Muscle of back (tissue), 11 donors: ENCODE data around the gene NCOR1. TPM values are rescaled to one million over a fixed set of nuclear protein-coding genes. Genes with fewer than 3 reads are reported as not detected.
A peak's percentile ranks its signal among the peaks of the same experiment; 100 is the strongest.
"Not testable (repeated sequence)": the region's sequence is repeated elsewhere in the genome, so short reads cannot be mapped to it uniquely, and the experiment has no call there.

Source experiments
- DNase-seq, 3 donors: peaks; one replicate each; pipeline versions ENCODE4 v3.0.0 to v3.0.0-alpha.2; 2013
- polyA plus RNA-seq, 10 donors: library from polyadenylated mRNA; unstranded; fragments of 120-200 nt; gene quantifications; one replicate each; pipeline ENCODE4 v1.2.1, GENCODE V29; 2013; ENCODE audit not compliant: insufficient read length in 10 of 10

The NCOR1 gene
- polyA plus RNA-seq, 10 donors, result 49.3 to 76.5 (median 58.8) TPM

DNA sequence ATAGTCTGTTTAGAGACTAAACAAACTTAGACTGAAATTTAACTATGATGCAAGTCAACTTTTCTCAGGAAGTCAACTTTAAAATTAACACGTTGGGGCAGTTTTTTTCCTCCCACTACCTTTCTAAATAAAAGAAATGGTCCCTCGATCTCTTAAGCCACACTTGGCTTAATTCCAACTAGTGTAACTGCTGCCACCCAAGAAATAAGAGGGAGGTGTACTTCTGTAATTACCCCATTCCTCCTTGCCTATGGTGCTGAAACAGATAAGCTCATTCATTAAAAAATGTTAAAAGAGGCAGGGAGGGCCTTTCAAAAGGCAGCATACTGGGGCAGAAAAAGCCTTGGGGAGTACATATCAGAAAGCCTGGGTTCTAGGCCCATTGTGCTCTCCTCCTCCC is 59.8 kb downstream of the NCOR1 start:
- DNase-seq, result no peak

DNA sequence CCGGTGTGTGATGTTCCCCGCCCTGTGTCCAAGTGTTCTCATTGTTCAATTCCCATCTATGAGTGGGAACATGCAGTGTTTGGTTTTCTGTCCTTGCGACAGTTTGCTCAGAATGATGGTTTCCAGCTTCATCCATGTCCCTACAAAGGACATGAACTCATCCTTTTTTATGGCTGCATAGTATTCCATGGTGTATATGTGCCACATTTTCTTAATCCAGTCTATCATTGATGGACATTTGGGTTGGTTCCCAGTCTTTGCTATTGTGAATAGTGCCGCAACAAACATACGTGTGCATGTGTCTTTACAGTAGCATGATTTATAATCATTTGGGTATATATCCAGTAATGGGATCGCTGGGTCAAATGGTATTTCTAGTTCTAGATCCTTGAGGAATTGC is 63.0 kb downstream of the NCOR1 start:
- DNase-seq, result not testable (repeated sequence)

DNA sequence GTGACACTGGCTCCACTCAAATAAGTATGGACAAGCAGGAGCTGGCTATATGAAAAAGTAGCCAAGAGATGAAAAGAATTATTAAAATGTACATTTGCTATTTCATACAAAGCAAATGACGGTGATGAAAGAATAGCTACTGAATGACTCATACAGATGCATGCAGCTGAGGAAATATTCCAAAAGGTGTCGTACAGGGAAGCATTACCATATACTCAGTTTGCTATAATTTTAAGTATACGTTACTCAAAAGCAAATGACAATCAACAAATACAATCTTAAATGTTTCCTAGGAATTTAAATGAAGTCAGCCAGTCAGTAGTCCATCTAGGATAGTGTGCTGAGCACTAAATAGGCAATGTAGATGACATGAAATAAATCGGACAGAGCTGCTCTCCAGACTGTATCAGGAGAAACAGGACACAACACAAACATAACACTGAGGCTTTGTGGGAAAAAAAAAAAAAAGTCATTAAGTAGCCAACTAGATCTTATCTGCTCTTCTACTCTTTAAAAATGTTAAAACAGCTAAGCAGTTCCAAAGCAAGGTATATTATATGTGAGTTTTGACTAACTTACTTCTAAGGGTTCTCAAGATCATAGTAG is 65.0 kb downstream of the NCOR1 start:
- DNase-seq, result no peak

DNA sequence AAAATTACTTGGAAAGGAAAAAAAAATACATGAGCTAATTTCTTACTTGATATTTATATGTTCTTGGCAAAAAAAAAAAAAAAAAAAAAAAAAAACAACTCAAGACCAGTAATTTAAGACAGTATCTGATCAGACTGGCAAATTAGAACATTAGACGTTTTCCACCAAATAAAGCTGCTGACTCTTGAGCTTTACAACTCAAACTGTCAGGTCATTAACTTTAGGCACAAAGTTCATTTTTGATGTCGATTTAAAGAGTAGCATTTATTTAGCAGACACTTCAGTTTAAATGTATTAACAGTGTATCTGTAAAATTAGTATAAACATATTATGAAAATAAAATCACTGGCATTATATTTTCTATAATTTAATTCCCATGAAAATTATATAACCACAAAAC is 66.7 kb downstream of the NCOR1 start:
- no peak for DNase-seq

DNA sequence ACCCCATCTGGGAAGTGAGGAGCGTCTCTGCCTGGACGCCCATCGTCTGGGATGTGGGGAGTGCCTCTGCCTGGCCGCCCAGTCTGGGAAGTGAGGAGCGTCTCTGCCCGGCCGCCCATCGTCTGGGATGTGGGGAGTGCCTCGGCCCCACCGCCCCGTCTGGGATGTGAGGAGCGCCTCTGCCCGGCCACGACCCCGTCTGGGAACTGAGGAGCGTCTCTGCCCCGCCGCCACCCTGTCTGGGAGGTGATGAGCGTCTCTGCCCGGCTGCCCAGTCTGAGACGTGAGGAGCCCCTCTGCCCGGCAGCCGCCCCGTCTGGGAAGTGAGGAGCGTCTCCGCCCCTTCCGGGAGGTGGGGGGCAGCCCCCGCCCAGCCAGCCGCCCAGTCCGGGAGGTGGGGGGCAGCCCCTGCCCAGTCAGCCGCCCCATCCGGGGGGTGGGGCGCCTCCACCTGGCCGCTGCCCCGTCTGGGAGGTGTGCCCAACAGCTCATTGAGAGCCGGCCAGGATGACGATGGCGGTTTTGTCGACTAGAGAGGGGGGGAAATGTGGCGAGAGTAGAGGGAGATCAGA is 69.9 kb downstream of the NCOR1 start:
- not testable (repeated sequence) for DNase-seq

DNA sequence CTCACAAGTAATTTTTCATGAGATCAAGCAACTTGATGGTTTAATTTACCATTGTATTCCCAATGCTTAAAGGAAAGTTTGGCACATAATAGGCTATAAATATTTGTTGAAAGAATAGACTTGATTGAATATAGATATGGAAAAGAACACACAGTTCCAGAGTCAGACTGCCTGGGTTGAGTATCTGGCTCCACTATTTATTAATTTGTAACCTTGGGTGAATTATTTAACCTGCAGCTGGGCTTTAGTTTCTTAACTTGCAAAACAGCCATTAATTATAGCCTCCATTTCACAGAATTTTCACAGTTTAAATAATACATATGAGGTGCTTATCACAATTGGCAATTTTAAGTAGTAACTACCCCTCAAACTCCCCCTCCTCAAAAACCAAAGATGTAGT is 73.6 kb downstream of the NCOR1 start:
- no peak for DNase-seq

DNA sequence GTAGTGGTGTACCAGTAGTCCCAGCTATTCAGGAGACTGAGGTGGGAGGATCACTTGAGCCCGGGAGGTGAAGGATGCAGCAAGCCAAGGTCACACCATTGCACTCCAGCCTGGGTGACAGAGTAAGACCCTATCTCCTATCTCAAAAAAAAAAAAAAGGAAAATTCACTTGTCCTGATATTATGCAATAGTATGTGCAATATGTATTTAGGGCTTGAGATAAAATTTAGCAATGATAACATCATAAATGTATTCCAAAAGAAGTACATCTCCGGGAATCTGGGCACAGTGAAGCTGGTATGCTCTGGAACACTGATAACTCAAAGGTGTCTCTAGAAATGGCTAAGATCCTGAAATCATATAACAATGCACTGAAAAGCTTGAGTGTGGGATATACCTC is 74.5 kb downstream of the NCOR1 start:
- no peak for DNase-seq

DNA sequence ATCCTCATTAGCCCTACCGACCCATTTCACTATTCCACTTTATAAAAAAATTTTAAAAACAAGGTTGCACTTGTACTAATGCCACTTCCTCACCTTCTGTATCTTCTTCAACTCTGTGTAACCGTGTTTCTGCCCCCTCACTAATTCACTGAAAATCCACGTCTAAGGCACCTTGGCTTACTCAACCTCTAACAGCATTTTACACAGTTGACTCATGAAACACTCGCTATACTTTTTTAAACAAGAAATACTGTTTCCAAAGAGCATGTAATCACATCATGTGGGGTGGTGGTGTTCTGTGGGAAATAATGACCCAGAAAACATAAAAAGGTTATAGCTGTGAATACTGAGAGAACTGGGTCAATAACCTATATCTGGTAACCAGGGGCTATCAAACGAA is 79.9 kb downstream of the NCOR1 start:
- DNase-seq, result no peak

DNA sequence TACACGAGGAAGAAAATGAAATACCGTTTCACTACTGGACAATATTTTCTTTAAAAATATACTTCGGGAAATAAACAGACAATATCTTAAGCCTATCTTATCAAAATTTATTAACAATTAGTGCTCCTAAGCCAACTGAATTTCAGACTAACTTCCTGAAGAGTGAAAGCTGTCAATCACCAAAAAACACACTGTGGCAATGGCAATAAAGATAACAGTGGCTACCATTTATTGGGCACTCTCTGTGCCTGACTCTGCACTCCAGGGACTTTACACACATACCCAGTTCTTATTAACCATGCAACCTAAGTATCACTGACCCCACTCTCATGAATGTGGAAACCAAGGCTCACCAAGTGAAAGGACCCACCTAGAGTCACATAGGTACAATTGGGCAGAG is 83.7 kb downstream of the NCOR1 start:
- no peak for DNase-seq

DNA sequence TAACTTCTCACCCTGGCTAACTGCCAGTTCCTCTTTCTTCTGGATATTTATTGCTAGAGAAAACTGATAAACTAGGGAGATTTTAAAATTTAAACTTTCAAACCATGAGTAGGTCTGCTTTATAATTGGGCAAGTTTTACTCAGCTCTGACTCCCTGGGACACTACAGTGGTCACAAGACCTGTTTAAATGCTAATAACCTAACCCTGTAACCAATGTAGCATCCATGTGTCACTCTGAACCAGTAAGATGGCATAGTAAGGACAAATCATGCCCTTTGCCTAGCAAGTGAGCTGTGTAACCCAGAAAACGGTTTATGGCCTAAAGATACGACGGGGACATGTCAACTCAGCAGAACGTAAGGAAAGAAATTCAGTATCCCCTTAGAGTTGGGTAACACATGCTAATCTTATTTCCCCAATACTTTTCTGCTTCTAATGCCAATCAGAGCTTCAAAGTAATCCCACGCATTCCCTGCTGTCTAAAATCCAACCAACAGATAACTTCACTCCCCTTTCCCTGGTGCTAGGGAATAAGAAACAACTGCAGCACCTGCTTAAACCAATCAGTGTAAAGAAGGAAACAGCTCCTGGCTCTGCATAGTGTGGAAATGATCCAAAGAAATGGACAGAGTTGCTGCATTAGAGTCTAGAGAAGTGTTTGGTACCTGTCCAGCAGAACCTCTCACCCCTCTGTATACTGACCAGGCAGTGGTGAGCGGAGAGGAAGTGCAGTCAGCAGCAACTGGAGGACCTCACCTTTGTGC is 85.7 kb downstream of the NCOR1 start:
- no peak for DNase-seq

DNA sequence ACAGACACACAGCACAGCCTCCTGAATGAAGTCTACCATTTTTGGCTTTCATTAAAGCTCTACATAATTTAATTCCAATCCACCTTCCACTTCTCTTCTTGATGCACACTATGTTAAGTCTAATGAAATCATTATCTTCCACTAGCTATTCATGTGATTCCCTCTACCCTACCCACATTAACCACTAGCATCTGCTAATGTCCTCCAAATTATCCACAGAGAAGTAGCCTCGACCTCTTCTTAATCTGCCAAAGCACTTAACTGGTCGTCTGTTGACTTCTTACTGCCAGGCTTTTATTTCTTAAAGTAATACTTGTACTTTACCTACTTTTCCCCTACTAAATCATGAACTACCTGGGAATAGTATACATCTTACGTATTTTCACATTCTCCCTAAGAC is 91.8 kb downstream of the NCOR1 start:
- DNase-seq, result no peak

DNA sequence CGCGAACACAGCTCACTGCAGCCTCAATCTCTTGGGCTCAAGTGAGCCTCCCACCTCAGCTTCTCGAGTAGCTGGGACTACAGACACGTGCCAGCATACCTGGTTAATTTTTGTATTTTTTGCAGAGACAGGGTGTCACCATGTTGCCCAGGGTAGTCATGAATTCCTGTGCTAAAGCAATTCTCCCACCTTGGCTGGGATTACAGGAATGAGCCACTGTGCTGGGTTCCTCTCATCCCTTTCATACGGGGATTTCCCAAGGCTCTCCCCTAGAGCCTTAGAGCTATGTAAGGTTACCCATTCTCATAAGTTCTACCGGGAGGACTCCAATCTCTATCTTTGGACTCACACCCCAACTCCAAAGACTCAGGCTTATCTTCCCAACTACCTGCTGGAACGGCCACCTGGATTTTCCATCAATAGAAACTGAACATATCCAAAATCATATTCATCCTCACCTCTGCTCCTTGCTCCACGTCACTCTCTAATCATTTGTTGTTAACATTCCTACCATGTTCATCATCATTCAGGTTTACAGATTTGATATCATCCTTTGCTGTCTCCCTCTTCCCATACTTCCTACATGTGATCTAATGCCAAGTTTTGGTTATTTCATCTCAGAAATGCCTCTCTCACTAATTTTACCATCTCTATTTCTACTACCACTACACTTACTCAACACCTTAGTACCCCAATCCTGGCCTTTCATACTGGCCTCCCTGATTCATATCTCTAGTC is 92.5 kb downstream of the NCOR1 start:
- no peak for DNase-seq

DNA sequence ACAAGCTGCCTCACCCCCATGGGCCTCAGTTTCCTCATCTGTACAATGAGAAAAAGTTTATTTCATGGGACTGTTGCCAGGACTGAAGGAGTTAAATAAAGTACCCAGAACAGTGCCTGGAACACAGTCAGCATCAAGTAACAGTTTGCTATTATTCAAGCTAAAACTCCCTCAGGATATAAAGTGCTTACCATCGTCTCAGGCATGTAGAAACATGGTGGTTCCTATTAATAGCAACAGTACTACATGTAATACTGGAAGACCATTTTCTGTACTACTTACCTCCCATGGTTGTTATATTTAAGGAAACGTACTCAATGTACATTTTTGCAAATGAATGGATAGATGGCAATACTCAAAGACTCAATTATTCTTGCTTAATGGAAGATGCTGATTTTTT is 93.4 kb downstream of the NCOR1 start:
- no peak for DNase-seq

DNA sequence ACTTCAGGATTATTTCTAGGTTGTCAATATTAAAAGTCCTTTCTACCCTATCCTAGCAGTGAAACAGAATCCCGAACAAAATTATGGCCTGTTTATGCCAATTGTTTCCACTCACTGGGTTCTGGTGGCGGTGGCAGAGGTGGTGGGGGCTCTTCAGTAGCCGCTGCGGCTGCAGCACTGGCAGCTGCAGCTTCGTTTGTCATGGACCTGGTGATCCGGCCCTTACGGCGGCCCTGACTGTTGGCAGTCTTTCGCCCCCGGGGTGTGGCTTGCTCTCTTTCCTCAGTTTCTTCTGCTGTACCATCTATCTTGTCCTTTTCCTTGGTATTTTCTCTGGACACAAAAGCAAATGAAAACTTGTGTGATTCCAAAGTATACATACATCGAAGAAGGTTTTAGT is 94.4 kb downstream of the NCOR1 start:
- DNase-seq, result no peak

DNA sequence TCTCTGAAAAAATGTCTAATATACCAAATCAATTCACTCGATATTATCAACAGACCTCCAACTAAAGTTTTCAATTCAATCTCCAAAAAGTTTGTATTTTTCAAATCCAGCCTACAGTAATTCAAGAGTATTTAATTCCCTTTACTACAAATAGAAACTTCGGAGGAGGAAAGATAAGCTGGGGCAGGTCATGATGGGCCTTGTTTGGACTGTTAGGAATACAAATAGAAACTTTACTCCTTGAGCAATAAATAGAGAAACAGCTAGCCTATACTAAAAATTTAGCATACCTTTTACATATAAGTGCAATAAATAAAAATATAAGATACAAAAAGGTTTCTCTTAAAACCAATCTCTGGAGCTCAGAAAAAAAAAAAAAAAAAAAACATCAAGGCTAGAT is 98.2 kb downstream of the NCOR1 start:
- no peak for DNase-seq

DNA sequence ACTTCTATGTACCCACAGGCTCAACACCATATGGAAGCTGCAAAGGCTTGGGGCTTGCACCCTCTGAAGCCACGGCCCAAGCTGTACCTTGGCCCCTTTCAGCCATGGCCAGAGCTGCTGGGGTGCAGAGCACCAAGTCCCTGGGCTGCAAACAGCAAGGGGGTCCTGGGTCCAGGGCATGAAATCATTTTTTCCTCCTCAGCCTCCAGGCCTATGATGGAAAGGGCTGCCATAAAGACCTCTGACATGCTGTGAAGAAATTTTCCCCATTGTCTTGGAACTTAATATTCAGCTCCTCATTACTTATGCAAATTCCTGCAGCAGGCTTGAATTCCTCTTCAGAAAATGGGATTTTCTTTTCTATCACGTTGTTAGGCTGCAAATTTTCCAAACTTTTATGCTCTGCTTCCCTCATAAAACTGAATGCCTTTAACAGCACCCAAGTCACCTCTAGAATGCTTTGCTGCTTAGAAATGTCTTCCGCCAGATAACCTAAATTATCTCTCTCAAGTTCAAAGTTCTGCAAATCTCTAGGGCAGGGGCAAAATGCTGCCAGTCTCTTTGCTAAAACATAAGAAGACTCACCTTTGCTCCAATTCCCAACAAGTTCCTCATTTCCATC is 100.1 kb downstream of the NCOR1 start:
- not testable (repeated sequence) for DNase-seq

DNA sequence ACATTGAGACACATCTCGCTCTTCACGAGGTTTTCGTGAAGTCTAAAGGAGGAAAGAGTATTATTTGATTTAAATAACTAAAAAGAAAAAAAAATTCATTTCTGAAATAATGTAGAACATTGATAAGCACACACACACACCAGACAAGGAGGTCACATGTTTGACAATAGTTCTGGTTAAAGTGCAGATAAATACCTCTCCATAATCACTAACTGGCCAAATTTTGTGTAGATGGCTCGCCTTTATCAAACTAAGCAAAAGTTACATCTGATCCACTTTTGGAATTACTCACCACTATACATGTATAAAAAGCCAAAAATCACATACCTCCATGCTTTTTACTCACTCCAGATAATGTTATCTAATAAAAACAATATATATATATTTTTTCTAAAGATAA is 106.5 kb downstream of the NCOR1 start:
- no peak for DNase-seq

DNA sequence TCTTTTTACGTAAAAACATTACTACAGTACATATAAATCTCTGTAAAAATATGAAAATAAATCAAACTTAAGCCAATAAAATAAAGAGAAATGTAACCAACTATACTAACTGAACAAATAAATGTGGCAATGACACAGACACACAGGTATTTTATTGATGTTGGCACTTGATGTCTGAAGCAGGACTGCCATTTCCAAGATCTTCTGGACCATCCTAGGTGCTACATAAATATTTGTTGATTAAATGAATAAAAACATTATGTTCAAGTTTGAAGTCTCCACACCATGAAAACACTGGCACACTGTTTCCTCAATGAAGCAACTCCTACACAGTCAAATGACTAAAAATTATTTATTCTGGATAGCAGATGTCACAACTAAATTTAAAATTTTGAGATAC is 106.9 kb downstream of the NCOR1 start:
- no peak for DNase-seq

DNA sequence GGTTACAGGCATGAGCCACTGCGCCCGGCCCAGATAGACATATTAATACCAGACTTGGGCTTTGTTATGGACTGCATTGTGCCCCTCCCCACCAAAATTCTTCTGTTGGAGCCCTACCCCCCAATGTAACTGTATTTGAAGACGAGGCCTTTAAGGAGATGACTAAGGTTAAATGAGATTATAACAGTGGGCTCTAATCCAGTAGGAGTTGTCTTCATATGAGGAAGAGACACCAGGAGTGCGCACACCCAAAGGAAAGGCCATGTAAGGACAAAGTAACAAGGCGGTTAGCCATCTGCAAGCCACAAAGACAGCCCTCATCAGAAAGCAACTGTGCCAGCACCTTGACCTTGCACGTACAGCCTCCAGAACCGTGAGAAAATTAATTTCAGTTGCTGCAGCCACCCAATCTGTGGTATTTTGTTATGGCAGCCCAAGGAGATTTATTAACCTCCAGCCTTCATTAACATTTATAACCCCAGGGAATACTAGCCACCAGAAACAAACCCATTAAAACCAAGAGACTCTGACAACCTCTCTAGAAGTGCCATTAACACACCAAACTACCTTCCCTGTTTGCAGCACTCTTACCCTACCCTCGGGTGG is 108.1 kb downstream of the NCOR1 start:
- no peak for DNase-seq

DNA sequence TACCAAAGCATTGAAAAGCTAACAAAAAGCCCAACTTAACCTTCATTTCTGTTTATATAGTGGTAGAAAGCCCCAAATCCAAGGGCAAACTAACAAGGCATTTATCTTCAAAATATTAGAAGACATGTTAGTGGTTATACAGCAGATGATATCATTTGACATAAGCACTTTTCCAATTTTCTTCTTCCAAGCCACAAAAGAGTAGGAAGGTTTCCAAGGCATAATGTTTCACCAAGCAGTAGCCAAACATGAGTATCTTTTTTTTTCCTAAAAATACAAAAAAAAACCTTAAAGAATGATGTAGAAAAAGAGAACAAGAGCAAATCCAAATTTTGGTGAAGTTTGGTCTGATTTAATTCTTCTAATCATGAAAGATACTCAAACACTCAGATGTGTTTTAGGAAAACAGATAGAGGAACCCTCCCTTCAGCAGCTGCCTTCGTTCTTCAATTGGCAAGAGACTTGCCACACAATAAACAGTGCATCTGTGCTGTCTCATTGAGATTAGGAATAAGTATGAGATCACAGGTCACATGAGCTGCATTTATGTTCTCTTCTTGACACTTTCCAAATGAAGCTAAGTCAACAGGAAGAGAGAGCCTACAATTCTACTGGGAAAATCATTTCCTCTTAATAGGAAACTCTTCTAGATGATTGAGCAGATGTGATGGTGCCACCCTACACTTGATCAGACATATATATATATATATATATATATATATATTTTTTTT is 109.0 kb downstream of the NCOR1 start:
- peak; percentile 10 to 35 (median 16) for DNase-seq

DNA sequence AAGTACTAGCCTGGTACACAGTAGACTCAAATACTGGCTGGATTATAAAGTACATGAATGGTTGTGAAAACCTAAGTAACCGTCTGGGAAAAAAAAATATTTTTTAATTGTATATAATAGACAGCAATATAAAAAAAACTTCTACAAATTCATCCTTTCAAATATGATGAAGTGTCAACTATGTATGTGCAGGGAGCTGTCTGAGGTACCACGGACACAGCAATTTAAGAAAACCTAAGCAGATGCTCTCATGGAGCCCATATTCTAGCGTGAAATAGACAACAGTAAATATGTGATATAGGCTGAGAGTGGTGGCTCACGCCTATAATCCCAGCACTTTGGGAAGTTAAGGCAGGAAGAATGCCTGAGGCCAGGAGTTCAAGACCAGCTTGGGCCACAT is 111.1 kb downstream of the NCOR1 start:
- no peak for DNase-seq
